HG03064 (cell line): ENCODE results near the gene CD4.
"Not testable (repeated sequence)": the region's sequence is repeated elsewhere in the genome, so short reads cannot be mapped to it uniquely, and the experiment has no call there.

ENCODE experiments used
- ATAC-seq: cut with Tn5 transposase; IDR thresholded peaks from one replicate; pipeline ENCODE4 v1.9.1; 2021; ENCODE audit warnings: low read depth; ENCODE audit not compliant: unreplicated experiment

CD4 gene

DNA sequence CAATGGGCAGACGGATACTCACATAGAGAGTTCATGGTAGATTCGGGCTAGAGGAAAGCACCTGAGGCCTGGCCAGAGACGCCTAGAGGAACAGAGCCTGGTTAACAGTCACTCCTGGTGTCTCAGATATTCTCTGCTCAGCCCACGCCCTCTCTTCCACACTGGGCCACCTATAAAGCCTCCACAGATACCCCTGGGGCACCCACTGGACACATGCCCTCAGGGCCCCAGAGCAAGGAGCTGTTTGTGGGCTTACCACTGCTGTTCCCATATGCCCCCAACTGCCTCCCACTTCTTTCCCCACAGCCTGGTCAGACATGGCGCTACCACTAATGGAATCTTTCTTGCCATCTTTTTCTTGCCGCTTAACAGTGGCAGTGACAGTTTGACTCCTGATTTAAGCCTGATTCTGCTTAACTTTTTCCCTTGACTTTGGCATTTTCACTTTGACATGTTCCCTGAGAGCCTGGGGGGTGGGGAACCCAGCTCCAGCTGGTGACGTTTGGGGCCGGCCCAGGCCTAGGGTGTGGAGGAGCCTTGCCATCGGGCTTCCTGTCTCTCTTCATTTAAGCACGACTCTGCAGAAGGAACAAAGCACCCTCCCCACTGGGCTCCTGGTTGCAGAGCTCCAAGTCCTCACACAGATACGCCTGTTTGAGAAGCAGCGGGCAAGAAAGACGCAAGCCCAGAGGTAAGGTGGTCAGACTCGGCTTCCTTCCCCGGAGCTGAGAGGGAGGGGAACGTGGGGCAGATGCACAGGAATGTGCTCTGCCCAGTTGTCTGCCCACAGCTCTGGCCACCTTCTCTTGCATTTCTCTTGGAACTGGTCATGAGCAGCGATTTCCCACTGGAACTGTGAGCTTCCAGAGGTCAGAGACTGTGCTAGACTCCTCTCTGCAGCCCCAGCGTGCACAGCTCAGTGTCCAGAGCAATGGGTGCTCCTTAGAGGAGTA is at the start of gene CD4:
Gene CD4 (plus strand): TSS at position 557 of the 953 bp plus-strand sequence. CDS start 10,611 bp downstream, outside the sequence.
- no peak for ATAC-seq

DNA sequence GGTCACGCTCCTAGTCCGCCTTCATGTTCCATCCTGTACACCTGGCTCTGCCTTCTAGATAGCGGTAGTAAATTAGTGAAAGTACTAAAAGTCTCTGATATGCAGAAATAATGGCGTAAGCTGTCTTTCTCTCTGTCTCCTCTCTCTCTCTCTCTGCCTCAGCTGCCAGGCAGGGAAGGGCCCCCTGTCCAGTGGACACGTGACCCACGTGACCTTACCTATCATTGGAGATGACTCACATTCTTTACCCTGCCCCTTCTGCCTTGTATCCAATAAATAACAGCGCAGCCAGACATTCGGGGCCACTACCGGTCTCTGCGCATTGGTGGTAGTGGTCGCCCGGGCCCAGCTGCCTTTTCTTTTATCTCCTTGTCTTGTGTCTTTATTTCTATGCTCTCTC is 47.2 kb upstream of the CD4 start:
- ATAC-seq = not testable (repeated sequence)

DNA sequence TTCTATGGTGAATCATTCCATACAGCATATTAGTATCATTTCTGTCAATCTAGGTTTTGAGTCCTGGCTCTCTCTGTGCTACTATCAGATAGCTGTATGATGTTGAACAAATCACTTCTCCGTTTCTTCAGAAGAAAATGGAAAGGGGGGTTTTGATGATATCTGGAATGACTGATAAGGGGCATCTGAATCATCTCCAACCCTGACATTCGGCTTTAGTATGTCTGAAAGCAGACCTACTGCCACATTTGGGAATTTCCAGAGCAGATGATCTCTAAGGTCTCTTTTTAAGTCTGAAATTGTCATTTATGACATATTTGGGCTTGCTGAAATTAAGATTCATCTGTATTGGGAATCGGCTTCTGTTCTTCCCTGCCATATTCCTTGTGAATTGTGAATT is 46.5 kb upstream of the CD4 start:
- ATAC-seq = no peak

DNA sequence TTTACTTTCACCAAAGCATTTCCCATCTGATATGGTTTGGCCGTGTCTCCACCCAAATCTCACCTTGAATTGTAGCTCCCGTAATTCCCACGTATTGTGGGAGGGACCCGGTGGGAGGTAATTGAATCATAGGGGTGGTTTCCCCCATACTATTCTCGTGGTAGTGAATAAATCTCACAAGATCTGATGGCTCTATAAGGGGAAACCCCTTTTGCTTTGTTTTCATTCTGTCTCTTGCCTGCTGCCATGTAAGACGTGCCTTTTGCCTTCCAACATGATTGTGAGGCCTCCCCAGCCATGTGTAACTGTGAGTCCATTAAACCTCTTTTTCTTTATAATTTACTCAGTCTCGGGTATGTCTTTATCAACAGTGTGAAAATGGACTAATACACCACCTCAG is 46.0 kb upstream of the CD4 start:
- not testable (repeated sequence) for ATAC-seq

DNA sequence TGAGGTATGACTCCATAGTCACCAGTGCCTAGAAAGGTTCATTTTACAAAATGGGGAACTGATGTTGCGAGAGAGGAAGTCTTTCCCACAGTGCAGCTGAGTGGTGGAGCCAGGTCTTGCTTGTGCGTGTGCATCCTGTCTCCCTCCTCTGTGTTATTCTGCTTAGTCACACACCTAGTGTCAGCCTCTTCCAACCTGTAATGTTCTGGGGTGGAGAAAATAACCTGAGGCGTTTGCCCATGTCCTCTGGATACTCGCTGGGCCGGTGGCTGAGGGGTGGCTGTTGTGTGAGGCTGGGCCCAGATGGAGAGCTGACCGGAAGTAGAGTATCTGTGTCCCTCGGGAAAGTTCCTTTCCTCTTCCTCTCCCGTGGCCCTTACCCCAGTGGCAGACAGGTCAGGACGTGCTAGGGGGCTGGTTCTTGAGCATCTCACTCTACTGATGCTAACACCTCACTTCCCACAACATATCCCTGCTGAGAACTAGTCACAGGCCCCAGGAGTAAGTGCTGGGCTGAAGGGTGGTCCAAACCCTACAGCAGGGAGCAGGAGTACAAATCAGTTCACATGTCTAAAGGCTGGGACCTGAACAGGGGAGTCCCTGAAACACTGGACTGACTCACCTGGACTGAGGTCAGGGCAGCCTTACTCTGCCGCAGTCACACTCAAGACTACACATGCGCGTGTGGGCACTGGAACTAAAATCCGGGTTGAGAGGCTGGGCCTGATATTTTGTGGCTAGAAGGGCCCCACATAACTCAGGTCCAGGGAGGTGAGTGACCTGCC is 43.4 kb upstream of the CD4 start:
- no peak for ATAC-seq

DNA sequence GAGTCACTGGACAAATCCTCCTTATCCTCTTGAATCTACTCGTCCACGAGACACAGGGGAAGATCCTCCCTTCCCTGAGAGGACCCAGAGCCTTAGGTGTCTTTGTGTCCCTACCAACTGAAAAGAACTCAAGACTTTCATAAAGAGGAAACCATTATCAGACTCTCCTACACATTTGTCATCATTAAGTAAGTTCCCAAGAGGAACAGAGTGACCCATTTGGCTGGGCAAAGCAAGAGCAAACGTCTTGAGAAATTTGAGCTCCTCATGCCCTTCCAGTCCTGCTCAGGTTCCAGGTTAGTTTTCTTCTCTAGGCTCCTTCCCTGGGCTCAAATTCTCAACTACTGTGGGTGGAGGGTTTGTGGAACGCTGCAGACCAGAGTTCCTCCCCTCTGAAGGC is 42.1 kb upstream of the CD4 start:
- ATAC-seq = no peak

DNA sequence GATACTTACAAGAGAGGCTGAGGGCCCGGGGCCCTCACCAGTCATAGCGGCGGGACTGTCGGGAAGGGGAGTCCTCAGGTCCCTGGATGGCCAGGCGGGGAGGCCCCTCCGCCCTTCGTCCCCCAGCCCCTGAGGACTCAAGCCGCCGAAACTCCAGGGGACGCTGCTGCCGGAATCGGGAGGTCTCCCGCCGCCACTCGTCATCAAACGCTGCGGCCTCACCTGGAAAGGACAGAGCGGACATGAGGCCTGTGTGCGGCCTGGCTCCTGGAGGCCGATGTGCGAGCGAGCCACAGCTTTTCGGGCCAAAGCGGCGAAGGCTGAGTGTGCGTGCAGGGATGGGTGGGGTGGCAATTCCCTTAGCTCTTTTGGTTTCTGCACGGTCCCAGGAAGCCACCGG is 40.6 kb upstream of the CD4 start:
- no peak for ATAC-seq

DNA sequence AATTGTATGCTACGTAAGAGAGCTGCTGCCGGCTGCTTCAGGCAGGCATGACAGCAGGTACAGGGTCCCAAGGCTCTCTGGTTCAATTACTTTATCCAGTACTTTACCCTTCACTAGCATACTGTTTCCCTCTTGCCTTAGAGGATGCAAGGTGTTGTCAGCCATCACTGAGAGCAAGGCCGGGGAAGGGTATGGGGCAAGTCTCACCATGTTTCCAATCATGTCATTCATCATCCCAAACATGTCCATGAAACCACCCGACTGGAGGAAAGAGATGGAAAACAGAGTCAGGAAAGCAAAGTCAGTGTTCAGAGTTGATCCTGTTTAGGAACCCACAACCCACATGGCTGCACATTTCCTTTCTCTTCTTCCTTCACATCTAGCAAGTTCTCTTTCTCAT is 38.8 kb upstream of the CD4 start:
- no peak for ATAC-seq

DNA sequence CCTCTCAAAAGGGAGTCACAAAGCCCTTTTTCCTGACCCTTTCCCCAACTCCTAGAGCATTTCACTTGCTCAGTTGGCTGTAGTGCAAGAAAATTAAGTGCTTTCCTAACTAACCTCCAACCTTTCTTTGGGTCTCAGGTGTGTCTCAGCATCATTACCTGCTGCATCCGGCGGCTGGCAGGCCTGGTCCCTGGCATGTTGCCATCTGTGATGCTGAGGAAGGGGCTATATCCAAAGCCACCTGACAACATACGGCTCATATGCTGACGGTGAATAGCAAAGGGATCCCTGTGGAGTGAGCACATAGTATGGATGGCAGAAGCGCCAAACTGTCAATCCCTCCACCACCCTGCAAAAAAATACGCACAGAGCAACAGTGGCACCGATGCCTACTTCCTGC is 37.6 kb upstream of the CD4 start:
- ATAC-seq = no peak

DNA sequence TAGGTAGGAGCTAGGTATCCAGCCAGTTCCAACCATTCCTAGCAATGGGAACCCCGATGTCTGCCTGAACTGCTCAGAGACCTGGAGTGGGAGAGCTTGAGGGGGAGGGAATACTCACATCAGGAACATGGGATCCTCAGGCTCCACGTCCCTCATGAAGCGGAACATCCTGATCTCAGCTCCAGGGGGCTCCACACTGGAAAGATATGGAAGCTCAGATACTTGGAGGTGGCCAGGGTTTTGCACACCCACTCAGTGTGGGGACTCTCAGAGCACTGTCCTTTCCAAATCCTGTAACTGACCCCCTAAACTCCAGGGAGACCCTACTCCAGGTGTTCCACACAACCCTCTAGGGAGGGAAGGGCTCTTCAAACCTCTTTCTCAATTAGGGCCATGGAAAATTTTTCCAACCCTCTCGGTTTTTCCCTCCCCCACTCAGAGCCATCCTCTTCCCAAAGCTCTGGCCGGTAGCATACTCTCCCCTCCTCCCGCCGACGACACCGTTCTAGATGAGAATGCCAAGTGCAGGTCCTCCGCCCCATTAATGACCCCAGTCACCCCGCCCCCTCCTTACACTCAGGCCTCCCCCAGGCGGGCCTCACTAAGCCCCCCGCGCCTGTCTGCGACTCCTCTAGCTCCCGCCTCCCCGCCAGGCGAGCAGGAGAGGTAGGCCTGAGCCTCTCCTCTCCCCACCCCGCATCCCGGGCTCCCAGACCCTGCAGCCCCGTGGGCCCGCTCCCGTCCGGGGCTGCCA is 37.0 kb upstream of the CD4 start:
- ATAC-seq = peak; percentile 20

DNA sequence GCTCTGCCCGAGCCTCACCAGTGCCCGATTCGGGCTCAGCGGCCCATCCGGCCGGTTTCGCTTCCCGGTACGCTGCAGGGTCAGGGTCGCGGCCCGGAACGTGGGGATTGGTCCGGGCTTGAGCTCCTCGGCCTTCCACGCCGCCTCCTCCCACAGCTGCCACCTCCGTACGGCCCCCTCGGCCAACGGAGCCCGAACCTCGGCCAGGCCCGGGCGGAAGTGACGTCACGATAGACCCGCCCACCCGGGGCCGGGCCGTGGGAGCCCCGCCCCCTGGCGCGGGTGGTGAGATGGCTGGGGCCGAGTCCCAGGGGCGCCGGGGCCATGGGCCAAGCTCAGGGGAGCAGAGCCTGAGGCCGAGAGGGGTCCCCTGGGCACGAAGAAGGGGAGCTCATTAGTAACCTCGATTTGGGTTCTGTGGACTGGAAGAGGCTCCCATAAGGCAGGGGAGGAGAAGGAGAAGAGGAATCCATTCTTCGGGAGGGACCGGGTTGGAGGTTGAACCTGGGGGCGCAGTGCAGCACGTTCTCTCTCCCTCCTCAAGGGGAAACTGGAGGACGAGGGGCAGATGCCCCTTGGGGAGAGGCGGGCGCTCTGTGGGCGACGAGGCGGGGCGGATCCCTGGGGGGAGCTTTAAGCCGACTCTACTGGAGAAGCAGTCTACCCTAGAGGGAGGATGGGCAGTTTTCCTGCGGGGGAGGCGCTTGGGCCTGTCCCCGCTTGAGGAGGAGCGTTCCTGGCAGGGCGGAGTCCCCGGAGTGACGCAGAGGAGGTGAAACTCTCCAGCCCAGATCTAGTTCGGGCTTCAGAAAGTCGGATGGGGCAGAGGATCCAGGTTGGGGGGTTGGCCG is 36.2 kb upstream of the CD4 start, which contains the start of gene MLF2:
Gene MLF2 (minus strand): TSS at position 221 of the 851 bp plus-strand sequence. CDS start 807 bp downstream, outside the sequence.
- ATAC-seq = peak; percentile 79

DNA sequence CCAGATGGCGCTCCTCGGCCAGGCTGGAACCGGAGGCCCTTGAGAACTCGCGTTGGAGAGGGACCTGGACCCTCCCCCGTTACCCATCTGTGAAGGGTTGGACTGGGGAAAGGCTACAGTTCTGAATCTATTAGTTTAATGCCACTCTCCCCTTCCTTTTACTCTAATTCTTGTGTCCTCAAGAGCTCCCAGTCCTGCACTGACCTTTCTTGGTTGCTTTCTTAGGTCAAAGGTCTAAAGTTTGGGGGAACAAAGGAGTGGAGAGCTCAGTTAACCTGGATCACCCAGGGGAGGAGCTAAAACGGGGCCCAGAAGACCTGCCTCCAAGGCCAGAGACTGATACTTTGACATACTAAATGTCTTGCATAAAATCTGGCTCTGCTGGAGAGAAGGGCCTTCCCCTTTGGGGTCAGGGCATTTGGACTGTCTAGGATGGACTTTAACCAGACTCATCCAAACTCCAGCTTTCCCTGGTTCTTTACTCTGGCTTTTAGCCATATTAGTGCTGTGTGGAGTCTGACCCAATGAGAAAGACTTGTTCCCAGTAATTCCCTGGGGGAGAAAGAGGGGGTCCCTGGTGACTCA is 35.5 kb upstream of the CD4 start:
- ATAC-seq = no peak

DNA sequence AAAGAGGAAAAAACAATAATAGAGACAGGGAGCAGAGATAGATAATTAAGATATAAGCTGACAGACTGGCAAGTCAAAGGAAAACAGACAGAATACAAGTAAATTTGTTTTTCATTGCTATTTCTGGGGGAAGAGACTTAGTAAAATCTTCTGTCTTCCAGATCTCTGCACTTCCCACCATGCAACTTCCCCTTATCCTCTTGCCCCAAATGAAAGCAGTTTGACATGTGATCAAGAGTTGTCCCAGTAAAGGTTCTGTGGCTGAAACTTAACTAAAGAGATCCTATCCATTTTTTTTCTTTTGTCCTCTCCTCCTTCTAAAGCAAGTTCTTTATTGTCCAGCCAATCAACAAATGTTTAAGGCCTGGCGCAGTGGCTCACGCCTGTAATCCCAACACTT is 34.9 kb upstream of the CD4 start:
- no peak for ATAC-seq

DNA sequence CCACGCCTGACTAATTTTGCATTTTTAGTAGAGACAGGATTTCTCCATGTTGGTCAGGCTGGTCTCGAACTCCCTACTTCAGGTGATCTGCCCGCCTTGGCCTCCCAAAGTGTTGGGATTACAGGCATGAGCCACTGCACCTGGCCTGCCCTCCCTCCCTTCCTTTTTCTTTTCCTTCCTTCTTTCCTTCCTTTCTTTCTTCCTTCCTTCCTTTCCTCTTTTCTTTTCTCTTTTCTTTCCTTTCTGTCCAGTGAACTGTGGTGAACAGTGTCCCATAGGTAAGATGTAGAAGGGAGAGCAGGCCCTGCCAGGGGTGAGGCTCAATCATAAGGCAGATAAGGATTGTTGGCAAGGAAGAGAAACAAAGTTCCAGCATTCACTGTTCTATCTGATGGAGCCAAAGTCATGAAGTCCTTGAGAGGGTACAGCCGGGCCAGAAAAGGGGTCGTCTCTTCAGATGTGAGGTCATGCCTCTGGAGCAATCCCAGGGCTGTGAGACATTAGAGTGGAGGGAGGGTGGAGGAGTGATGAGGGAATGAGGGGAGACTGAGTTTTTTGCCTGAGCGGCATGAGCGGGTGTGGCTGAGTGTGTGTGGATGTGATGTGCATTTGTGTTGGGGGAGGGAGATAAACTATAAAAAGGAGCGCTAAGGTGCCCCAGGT is 32.2 kb upstream of the CD4 start:
- ATAC-seq = no peak

DNA sequence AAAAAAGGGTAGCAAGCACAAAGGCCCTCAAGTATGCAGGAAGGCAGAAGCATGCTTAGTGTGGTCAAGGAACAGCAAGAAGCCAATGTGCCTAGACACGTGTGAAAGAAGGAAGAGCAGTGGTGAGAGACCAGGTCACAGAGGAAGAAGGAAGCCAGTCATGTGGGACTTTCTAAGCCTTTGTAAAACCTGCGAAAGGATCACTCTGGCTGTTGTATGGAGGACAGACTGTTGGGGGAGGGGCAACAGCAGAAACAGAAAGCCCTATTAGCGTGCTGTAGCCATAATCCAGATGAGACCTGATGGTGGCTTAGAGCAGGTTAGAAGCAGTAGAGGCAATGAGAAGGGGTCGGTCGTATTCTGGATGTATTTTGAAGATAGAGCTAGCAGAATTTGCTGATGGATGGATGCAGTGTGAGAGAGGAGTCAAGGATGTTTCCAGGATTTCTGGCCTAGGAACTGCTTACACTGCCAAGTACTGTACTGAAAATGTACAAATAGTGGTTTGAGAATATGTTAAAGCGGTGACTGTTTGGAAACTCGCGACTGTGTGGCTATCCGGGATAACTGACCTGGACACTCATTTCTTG is 30.7 kb upstream of the CD4 start:
- no peak for ATAC-seq

DNA sequence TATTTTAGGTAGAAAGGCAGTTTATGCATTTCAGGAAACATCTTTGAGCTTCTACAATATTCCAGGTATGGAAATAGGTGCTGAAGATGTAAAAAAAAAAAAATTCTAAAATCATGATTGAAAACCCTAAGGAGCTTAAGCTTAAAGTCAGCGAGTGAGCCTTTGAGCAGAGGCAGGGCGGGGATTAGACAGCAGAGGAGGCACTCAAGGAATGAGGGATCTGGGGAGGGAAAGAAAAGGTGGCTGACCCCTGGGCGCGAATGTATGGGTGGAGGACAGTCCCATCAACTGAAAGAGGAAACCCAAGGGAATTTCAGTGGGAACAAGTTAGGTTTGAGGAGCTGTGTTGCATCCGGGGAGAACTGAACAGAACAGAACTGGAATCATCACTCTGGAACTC is 29.6 kb upstream of the CD4 start:
- no peak for ATAC-seq

DNA sequence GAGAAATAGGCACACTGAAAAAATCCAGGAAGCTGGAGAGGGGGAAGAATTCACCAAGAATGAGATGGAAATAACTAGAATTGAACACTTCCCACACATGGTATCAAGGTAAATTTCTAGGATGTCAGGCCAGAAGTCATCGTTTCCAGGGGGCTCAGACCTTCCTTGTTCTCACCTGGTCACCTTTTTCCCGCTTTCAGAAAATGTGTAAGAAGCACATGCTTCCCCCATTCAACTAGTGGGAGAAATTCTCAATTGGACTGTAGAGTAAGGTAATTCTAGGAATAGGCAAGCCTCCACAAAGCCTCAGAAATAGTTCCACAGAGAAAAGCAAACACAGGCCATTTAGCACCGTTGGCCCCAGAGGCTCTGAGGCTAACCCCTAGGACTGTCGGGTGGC is 25.9 kb upstream of the CD4 start:
- no peak for ATAC-seq

DNA sequence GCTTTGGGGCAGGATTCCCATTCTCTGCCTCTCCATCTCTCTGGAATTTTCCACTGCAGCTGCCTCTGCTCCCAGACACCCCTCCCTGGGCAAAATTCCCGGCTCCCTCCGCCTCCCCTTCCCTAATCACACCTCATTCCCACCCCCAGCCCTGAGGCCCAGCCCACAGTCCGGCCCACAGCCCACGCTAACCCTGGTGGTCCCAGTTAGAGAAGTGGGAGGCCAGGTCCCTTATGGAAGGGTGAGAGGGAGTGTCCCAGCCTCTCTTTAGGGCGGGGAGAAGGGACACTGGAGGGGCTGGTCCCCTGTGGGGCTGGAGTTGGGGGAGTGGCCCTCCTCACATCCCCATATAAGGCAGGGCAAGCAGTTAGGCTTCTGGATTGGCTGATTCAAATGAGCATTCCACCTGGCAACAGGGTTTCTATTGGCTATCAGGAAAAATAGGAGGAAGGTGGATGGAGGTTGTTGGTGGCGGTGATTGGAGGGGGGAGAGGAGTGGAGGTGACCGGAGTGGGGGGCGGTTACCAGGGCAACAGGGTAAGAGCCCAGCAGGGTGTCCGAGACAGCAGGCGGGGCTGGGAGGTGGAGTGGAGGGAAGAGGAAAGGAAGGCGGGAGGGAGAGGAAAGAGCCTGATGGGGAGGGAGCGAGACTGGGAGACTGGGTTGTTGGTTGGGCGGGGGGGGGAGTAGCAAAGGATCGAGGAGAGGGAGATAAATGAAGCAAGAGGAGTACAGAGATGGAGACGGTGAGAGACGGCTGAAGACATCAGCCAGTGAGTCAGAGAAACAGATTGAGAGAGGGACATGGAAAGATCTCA is 25.1 kb upstream of the CD4 start:
- ATAC-seq = peak; percentile 59
